Fibroblast of lung (primary cell): ENCODE results near the gene KLC1.

Experiments used
- CTCF ChIP-seq, 2 donors: IDR thresholded peaks in 1 of 2; conservative IDR thresholded peaks in 1 of 2; 1 replicate in 1 of 2; 2 replicates in 1 of 2; pipeline ENCODE4 v1.5.1; 2011 to 2012; ENCODE audit warnings: low read length in 2 of 2, control low read depth in 1 of 2, inconsistent platforms in 1 of 2, low read depth in 1 of 2, mild to moderate bottlenecking in 1 of 2
- EZH2 ChIP-seq: IDR thresholded peaks from 2 replicates; pipeline ENCODE4 v1.5.1; 2012; ENCODE audit warnings: low read length, control low read depth, mild to moderate bottlenecking; ENCODE audit errors: missing control alignments

GRCh38 chr14:103726474-103726873, 97.5 kb downstream of the KLC1 start:
- TF ChIP-seq CTCF (conservative IDR thresholded peaks at IDR 0.05 in 1 of 2, IDR thresholded peaks at IDR 0.05 in 1 of 2; ENCODE audit: low read depth in 1 of 2, low read length in 2 of 2) (no peak), EZH2 (no peak)
